ENCODE measurements around the gene AGAP2. TPM values are rescaled to one million over a fixed set of nuclear protein-coding genes. Genes with fewer than 3 reads are reported as not detected.

Gene AGAP2
- total RNA-seq, 2 experiments from 2014 or later: 22.6 to 23.8 TPM

- Mint-ChIP-seq H3K27ac (peak within 1 kb of the TSS; percentile 98), H3K9me3 (no peaks in the 10 kb centered on the region), H3K4me1 (peaks cover 14% of the 10 kb centered on the region), H3K27me3 (peaks cover 3% of the 10 kb centered on the region), H3K36me3 (peaks cover 39% of the 10 kb centered on the region), H3K4me3 (peak within 1 kb of the TSS; percentile 97)
- DNase-seq: peak; percentile 40
Measured at GRCh38 chr12:57772429-57773322, 34.1 kb upstream of the AGAP2 start, which contains the start of gene EEF1AKMT3. Gene EEF1AKMT3, plus strand, starts transcription at chr12:57772614. Its CDS starts 111 bp downstream, at chr12:57772725.

GRCh38 chr12:57771873-57772428 lies 33.4 kb upstream of the AGAP2 start, which contains the start of gene METTL1:
Gene METTL1, minus strand, starts transcription at chr12:57772105. Its CDS starts 22 bp downstream, at chr12:57772083.
- Mint-ChIP-seq H3K9me3 (no peaks in the 10 kb centered on the region), H3K36me3 (peaks cover 43% of the 10 kb centered on the region), H3K27ac (peak within 1 kb of the TSS; percentile 98), H3K27me3 (peaks cover 4% of the 10 kb centered on the region), H3K4me1 (peaks cover 20% of the 10 kb centered on the region), H3K4me3 (peak within 1 kb of the TSS; percentile 97)
- peak; percentile 94 for DNase-seq

- peaks cover 7% of the 10 kb centered on the region for H3K27me3 Mint-ChIP-seq
- H3K4me3 Mint-ChIP-seq: peak overlapping the region; percentile 97
- H3K4me1 Mint-ChIP-seq: peaks cover 26% of the 10 kb centered on the region
- H3K9me3 Mint-ChIP-seq: no peaks in the 10 kb centered on the region
- peaks cover 43% of the 10 kb centered on the region for H3K36me3 Mint-ChIP-seq
- peak; percentile 91 for DNase-seq
- H3K27ac Mint-ChIP-seq: peak overlapping the region; percentile 98
Measured at GRCh38 chr12:57771236-57771872, 32.8 kb upstream of the AGAP2 start.

- peak overlapping the region; percentile 59 for H3K27ac Mint-ChIP-seq
- H3K4me1 Mint-ChIP-seq: peaks cover 28% of the 10 kb centered on the region
- peak overlapping the region; percentile 97 for H3K4me3 Mint-ChIP-seq
Measured at GRCh38 chr12:57770734-57771133, 32.2 kb upstream of the AGAP2 start.

GRCh38 chr12:57769594-57769993 lies 31.1 kb upstream of the AGAP2 start:
- Mint-ChIP-seq H3K27me3 (peaks cover 7% of the 10 kb centered on the region), H3K36me3 (peaks cover 42% of the 10 kb centered on the region), H3K4me1 (peaks cover 34% of the 10 kb centered on the region), H3K4me3 (no peak overlapping the region), H3K9me3 (no peaks in the 10 kb centered on the region), H3K27ac (no peak overlapping the region)
- DNase-seq: no peak

More at GRCh38 chr12:57770734-57771133, 32.2 kb upstream of the AGAP2 start:
- H3K27me3 Mint-ChIP-seq: peaks cover 7% of the 10 kb centered on the region
- no peak for DNase-seq
- no peaks in the 10 kb centered on the region for H3K9me3 Mint-ChIP-seq
- H3K36me3 Mint-ChIP-seq: peaks cover 42% of the 10 kb centered on the region

GRCh38 chr12:57767876-57768275 lies 29.3 kb upstream of the AGAP2 start:
- no peaks in the 10 kb centered on the region for H3K9me3 Mint-ChIP-seq
- peaks cover 6% of the 10 kb centered on the region for H3K27me3 Mint-ChIP-seq
- H3K27ac Mint-ChIP-seq: no peak overlapping the region
- H3K36me3 Mint-ChIP-seq: peaks cover 54% of the 10 kb centered on the region
- no peak for DNase-seq
- H3K4me3 Mint-ChIP-seq: no peak overlapping the region
- peaks cover 46% of the 10 kb centered on the region for H3K4me1 Mint-ChIP-seq

GRCh38 chr12:57767305-57767698 lies 28.8 kb upstream of the AGAP2 start:
- no peak for DNase-seq
- peaks cover 47% of the 10 kb centered on the region for H3K4me1 Mint-ChIP-seq
- peaks cover 5% of the 10 kb centered on the region for H3K27me3 Mint-ChIP-seq
- no peak overlapping the region for H3K27ac Mint-ChIP-seq
- no peak overlapping the region for H3K4me3 Mint-ChIP-seq
- no peaks in the 10 kb centered on the region for H3K9me3 Mint-ChIP-seq
- peaks cover 53% of the 10 kb centered on the region for H3K36me3 Mint-ChIP-seq

GRCh38 chr12:57766464-57767304 lies 28.1 kb upstream of the AGAP2 start, which contains the start of gene CYP27B1:
Gene CYP27B1, minus strand, starts transcription at chr12:57767078. Its CDS starts 37 bp downstream, at chr12:57767041.
- H3K36me3 Mint-ChIP-seq: peaks cover 51% of the 10 kb centered on the region
- H3K9me3 Mint-ChIP-seq: no peaks in the 10 kb centered on the region
- peaks cover 49% of the 10 kb centered on the region for H3K4me1 Mint-ChIP-seq
- peak within 1 kb of the TSS; percentile 89 for H3K4me3 Mint-ChIP-seq
- H3K27me3 Mint-ChIP-seq: peaks cover 5% of the 10 kb centered on the region
- DNase-seq: no peak
- peak within 1 kb of the TSS; percentile 3 for H3K27ac Mint-ChIP-seq

GRCh38 chr12:57765698-57766463 lies 27.3 kb upstream of the AGAP2 start:
- peaks cover 46% of the 10 kb centered on the region for H3K4me1 Mint-ChIP-seq
- no peak for DNase-seq
- H3K27ac Mint-ChIP-seq: peak overlapping the region; percentile 79
- peaks cover 54% of the 10 kb centered on the region for H3K36me3 Mint-ChIP-seq
- peak overlapping the region; percentile 89 for H3K4me3 Mint-ChIP-seq
- H3K27me3 Mint-ChIP-seq: peaks cover 5% of the 10 kb centered on the region
- H3K9me3 Mint-ChIP-seq: no peaks in the 10 kb centered on the region

GRCh38 chr12:57765003-57765697 lies 26.6 kb upstream of the AGAP2 start:
- peak; percentile 66 for DNase-seq
- H3K4me1 Mint-ChIP-seq: peaks cover 42% of the 10 kb centered on the region
- H3K36me3 Mint-ChIP-seq: peaks cover 50% of the 10 kb centered on the region
- peaks cover 5% of the 10 kb centered on the region for H3K27me3 Mint-ChIP-seq
- H3K9me3 Mint-ChIP-seq: no peaks in the 10 kb centered on the region
- peak overlapping the region; percentile 89 for H3K4me3 Mint-ChIP-seq
- H3K27ac Mint-ChIP-seq: peak overlapping the region; percentile 79

- DNase-seq: peak; percentile 29
- Mint-ChIP-seq H3K36me3 (peaks cover 48% of the 10 kb centered on the region), H3K9me3 (no peaks in the 10 kb centered on the region), H3K27me3 (peaks cover 5% of the 10 kb centered on the region), H3K4me3 (peak overlapping the region; percentile 89), H3K4me1 (peaks cover 42% of the 10 kb centered on the region), H3K27ac (peak overlapping the region; percentile 79)
Measured at GRCh38 chr12:57764662-57765002, 26.1 kb upstream of the AGAP2 start.

GRCh38 chr12:57763881-57764661 lies 25.5 kb upstream of the AGAP2 start:
- H3K4me1 Mint-ChIP-seq: peaks cover 44% of the 10 kb centered on the region

GRCh38 chr12:57762463-57762862 lies 23.9 kb upstream of the AGAP2 start:
- H3K27me3 Mint-ChIP-seq: peaks cover 5% of the 10 kb centered on the region

More at GRCh38 chr12:57763881-57764661, 25.5 kb upstream of the AGAP2 start:
- peak overlapping the region; percentile 89 for H3K4me3 Mint-ChIP-seq
- H3K27me3 Mint-ChIP-seq: peaks cover 5% of the 10 kb centered on the region
- H3K27ac Mint-ChIP-seq: peak overlapping the region; percentile 51
- H3K9me3 Mint-ChIP-seq: no peaks in the 10 kb centered on the region
- DNase-seq: no peak
- H3K36me3 Mint-ChIP-seq: peaks cover 44% of the 10 kb centered on the region

More at GRCh38 chr12:57762463-57762862, 23.9 kb upstream of the AGAP2 start:
- Mint-ChIP-seq H3K9me3 (no peaks in the 10 kb centered on the region), H3K4me1 (peaks cover 43% of the 10 kb centered on the region), H3K36me3 (peaks cover 33% of the 10 kb centered on the region), H3K27ac (no peak overlapping the region), H3K4me3 (no peak overlapping the region)
- no peak for DNase-seq

All from activated naive CD8-positive, alpha-beta T cell treated with anti-CD3 and anti-CD28 coated beads for 36 hours (primary cell).